ENCODE measurements around the gene PAGE2.
"Not testable (repeated sequence)": the region's sequence is repeated elsewhere in the genome, so short reads cannot be mapped to it uniquely, and the experiment has no call there.

The PAGE2 gene

DNA sequence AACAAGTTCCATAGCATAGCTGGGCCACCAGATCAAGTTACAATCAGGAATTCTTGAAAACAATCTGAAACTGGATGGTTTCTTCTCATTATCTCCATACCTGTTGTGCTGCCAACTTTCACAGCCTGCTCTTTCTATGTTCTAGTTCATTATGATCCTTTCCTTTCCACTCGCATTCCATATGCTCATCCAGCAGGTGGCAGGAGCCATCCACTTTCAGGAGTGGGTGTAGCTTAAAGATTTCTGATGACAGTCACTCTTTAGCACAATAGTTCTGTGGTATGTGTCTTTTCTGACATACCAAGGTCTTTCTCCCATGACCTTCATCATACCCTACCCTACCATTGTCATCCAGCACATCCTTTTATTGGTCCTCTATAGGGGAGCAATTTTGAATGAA lies 46.4 kb downstream of the PAGE2 start (continued):
- TF ChIP-seq, protein P1, sequence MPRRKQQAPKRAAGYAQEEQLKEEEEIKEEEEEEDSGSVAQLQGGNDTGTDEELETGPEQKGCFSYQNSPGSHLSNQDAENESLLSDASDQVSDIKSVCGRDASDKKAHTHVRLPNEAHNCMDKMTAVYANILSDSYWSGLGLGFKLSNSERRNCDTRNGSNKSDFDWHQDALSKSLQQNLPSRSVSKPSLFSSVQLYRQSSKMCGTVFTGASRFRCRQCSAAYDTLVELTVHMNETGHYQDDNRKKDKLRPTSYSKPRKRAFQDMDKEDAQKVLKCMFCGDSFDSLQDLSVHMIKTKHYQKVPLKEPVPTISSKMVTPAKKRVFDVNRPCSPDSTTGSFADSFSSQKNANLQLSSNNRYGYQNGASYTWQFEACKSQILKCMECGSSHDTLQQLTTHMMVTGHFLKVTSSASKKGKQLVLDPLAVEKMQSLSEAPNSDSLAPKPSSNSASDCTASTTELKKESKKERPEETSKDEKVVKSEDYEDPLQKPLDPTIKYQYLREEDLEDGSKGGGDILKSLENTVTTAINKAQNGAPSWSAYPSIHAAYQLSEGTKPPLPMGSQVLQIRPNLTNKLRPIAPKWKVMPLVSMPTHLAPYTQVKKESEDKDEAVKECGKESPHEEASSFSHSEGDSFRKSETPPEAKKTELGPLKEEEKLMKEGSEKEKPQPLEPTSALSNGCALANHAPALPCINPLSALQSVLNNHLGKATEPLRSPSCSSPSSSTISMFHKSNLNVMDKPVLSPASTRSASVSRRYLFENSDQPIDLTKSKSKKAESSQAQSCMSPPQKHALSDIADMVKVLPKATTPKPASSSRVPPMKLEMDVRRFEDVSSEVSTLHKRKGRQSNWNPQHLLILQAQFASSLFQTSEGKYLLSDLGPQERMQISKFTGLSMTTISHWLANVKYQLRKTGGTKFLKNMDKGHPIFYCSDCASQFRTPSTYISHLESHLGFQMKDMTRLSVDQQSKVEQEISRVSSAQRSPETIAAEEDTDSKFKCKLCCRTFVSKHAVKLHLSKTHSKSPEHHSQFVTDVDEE (CRISPR knock-in tag; IDR thresholded peaks at IDR 0.05), result no peak
- no peak for TF ChIP-seq ZFP30 (CRISPR knock-in tag; IDR thresholded peaks at IDR 0.05)

DNA sequence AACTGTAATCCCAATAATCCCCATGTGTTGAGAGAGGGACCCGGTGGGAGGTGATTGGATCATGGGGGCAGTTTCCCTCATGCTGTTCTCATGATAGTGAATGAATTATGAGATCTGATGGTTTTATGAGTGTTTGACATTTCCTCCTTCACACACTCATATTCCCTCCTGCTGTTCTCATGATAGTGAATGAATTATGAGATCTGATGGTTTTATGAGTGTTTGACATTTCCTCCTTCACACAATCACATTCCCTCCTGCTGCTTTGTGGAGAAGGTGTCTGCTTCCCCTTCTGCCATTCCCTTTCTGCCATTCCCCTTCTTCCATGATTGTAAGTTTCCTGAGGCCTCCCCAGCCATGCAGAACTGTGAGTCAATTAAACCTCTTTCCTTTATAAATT lies 52.0 kb downstream of the PAGE2 start:
- ATAC-seq, result not testable (repeated sequence)

Data from SK-N-SH treated with all-trans-retinoic acid at 6 μM for 48 hours (cell line).